GM12878 (cell line): Measurements from ENCODE around the gene RAPGEF6.

Experiments
- EP300 ChIP-seq, 2 experiments: fragments of 150-350 bp in 1 of 2; IDR thresholded peaks; 2 replicates each; pipeline ENCODE4 v1.6.1; 2011 to 2012; ENCODE audit warnings: low read depth in 2 of 2, low read length in 2 of 2, borderline replicate concordance in 1 of 2, improper control_type of control experiment in 1 of 2, inconsistent platforms in 1 of 2; ENCODE audit not compliant: control insufficient read depth in 1 of 2
- GABPA ChIP-seq: IDR thresholded peaks from 2 replicates; pipeline ENCODE4 v1.6.1; 2014; ENCODE audit warnings: antibody characterized with exemption, low read depth, mild to moderate bottlenecking, inconsistent platforms
- RAD21 ChIP-seq: IDR thresholded peaks from 2 replicates; pipeline ENCODE4 v1.6.1; 2011; ENCODE audit warnings: mild to moderate bottlenecking, low read depth, low read length, moderate library complexity; ENCODE audit not compliant: insufficient read depth
- RCOR1 ChIP-seq: conservative IDR thresholded peaks from 2 replicates; pipeline ENCODE4 v1.6.1; 2012; ENCODE audit warnings: low read depth, low read length, improper control_type of control experiment
- RELA ChIP-seq: fragments of 450-650 bp; IDR thresholded peaks from 2 replicates; pipeline ENCODE4 v1.8.0; 2014; ENCODE audit warnings: borderline replicate concordance; ENCODE audit not compliant: partially characterized antibody
- SRF ChIP-seq, 2 experiments: IDR thresholded peaks; 2 replicates each; pipeline ENCODE4 v1.6.1; 2011; ENCODE audit warnings: low read depth in 2 of 2, low read length in 2 of 2, mild to moderate bottlenecking in 1 of 2, moderate library complexity in 1 of 2
- ZZZ3 ChIP-seq: IDR thresholded peaks from 2 replicates; pipeline ENCODE4 v1.6.1; 2011; ENCODE audit warnings: low read depth; ENCODE audit not compliant: control insufficient read depth, insufficient read length
- TF ChIP-seq, protein P1 (sequence below), 3 experiments: IDR thresholded peaks in 2 of 3; conservative IDR thresholded peaks in 1 of 3; 2 replicates each; pipeline ENCODE4 v1.5.1; 2011; ENCODE audit warnings: low read depth in 3 of 3, low read length in 3 of 3, mild to moderate bottlenecking in 3 of 3, control low read depth in 2 of 3, moderate library complexity in 2 of 3, inconsistent platforms in 1 of 3, mixed read lengths in 1 of 3; ENCODE audit not compliant: control insufficient read depth in 2 of 3, insufficient read depth in 1 of 3; ENCODE audit errors: extremely low read depth in 1 of 3

- TF ChIP-seq, protein P1, sequence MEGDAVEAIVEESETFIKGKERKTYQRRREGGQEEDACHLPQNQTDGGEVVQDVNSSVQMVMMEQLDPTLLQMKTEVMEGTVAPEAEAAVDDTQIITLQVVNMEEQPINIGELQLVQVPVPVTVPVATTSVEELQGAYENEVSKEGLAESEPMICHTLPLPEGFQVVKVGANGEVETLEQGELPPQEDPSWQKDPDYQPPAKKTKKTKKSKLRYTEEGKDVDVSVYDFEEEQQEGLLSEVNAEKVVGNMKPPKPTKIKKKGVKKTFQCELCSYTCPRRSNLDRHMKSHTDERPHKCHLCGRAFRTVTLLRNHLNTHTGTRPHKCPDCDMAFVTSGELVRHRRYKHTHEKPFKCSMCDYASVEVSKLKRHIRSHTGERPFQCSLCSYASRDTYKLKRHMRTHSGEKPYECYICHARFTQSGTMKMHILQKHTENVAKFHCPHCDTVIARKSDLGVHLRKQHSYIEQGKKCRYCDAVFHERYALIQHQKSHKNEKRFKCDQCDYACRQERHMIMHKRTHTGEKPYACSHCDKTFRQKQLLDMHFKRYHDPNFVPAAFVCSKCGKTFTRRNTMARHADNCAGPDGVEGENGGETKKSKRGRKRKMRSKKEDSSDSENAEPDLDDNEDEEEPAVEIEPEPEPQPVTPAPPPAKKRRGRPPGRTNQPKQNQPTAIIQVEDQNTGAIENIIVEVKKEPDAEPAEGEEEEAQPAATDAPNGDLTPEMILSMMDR (IDR thresholded peaks at IDR 0.05 in 2 of 3, conservative IDR thresholded peaks at IDR 0.05 in 1 of 3; ENCODE audit: control insufficient read depth in 2 of 3, extremely low read depth in 1 of 3, insufficient read depth in 1 of 3, low read depth in 3 of 3, low read length in 3 of 3), result no peak
- TF ChIP-seq ZZZ3 (no peak), SRF (IDR thresholded peaks at IDR 0.05; ENCODE audit: low read depth in 2 of 2, low read length in 2 of 2) (no peak), EP300 (IDR thresholded peaks at IDR 0.05; ENCODE audit: borderline replicate concordance in 1 of 2, control insufficient read depth in 1 of 2, low read depth in 2 of 2, low read length in 2 of 2) (no peak), RELA (no peak), GABPA (no peak), RCOR1 (no peak), RAD21 (no peak)
Observed at GRCh38 chr5:131377346-131377745, 257.7 kb downstream of the RAPGEF6 start.
